Epithelial cell of proximal tubule (primary cell): ENCODE data around the gene ZCCHC24. TPM values are rescaled to one million over a fixed set of nuclear protein-coding genes. Genes with fewer than 3 reads are reported as not detected.

Experiments
- DNase-seq: peaks from one replicate; pipeline ENCODE4 v3.0.0-alpha.2; 2011; ENCODE audit warnings: low read depth
- H3K4me3 ChIP-seq: 2 replicates; pipeline ENCODE4 v1.5.1; 2011; ENCODE audit warnings: low read depth, mild to moderate bottlenecking, low read length
- CTCF ChIP-seq: conservative IDR thresholded peaks from 2 replicates; pipeline ENCODE4 v1.5.1; 2012; ENCODE audit warnings: low read depth, mild to moderate bottlenecking, low read length
- total RNA-seq: library from RNA; depleted of rRNA; stranded (reverse); fragments of >200 nt; gene quantifications from 2 replicates; pipeline ENCODE4 v1.2.3, GENCODE V29; 2015

The ZCCHC24 gene
- total RNA-seq, result 2.0 and 4.7 TPM in 2 replicates

GRCh38 chr10:79445161-79445976, at the start of gene ZCCHC24:
TSS of gene ZCCHC24 (minus strand) at chr10:79445624. CDS start at chr10:79445440, 184 bp downstream.
- no peak for TF ChIP-seq CTCF
- H3K4me3 ChIP-seq, result peak within 1 kb of the TSS; percentile 67
- peak; percentile 67 for DNase-seq

GRCh38 chr10:79493806-79494205, 48.4 kb upstream of the ZCCHC24 start:
- no peak for DNase-seq
- TF ChIP-seq CTCF, result no peak
- no peak overlapping the region for H3K4me3 ChIP-seq

- H3K4me3 ChIP-seq, result no peak overlapping the region
- no peak for DNase-seq
- TF ChIP-seq CTCF, result no peak
These were observed 47.4 kb upstream of the ZCCHC24 start for GRCh38 chr10:79492839-79493238.

- H3K4me3 ChIP-seq, result no peak overlapping the region
- TF ChIP-seq CTCF, result no peak
- no peak for DNase-seq
These were observed 46.8 kb upstream of the ZCCHC24 start for GRCh38 chr10:79492256-79492655.

- peak; percentile 35 for TF ChIP-seq CTCF
- DNase-seq, result no peak
- no peak overlapping the region for H3K4me3 ChIP-seq
These were observed 45.9 kb upstream of the ZCCHC24 start for GRCh38 chr10:79491143-79491835.

GRCh38 chr10:79490400-79491142, 45.1 kb upstream of the ZCCHC24 start:
- DNase-seq, result no peak
- TF ChIP-seq CTCF, result no peak
- H3K4me3 ChIP-seq, result no peak overlapping the region
